CD14-positive monocyte (primary cell): Measurements from ENCODE around the gene RPTOR. TPM values are rescaled to one million over a fixed set of nuclear protein-coding genes. Genes with fewer than 3 reads are reported as not detected.
A peak's percentile ranks its signal among the peaks of the same experiment; 100 is the strongest.

Source experiments
- DNase-seq, 3 donors: peaks; one replicate each; pipeline ENCODE4 v3.0.0-alpha.2; 2011 to 2022
- H2AFZ ChIP-seq: 2 replicates; pipeline ENCODE4 v1.6.0; 2012; ENCODE audit warnings: mild to moderate bottlenecking, low read depth, low read length, inconsistent platforms; ENCODE audit not compliant: insufficient read depth, poor library complexity, severe bottlenecking
- H3K27ac ChIP-seq, 2 donors: 1 replicate in 1 of 2; 2 replicates in 1 of 2; pipeline ENCODE4 v1.5.1; 2012 to 2013; ENCODE audit warnings: low read length in 2 of 2, control low read depth in 1 of 2, inconsistent platforms in 1 of 2, low read depth in 1 of 2, mild to moderate bottlenecking in 1 of 2
- H3K27me3 ChIP-seq, 2 donors: one replicate each; pipeline versions ENCODE4 v1.6.0 to v1.6.1; 2011 to 2013; ENCODE audit warnings: low read length in 2 of 2; ENCODE audit not compliant: control insufficient read depth in 2 of 2, insufficient read depth in 2 of 2
- H3K36me3 ChIP-seq, 2 donors: replicated peaks in 1 of 2; 1 replicate in 1 of 2; 2 replicates in 1 of 2; pipeline versions ENCODE4 v1.5.1 to v1.6.1; 2012 to 2013; ENCODE audit warnings: low read length in 2 of 2, control low read depth in 1 of 2, inconsistent platforms in 1 of 2, mild to moderate bottlenecking in 1 of 2; ENCODE audit not compliant: insufficient read depth in 2 of 2, control insufficient read depth in 1 of 2
- H3K4me1 ChIP-seq, 2 donors: 1 replicate in 1 of 2; 2 replicates in 1 of 2; pipeline versions ENCODE4 v1.5.1 to v1.6.1; 2012 to 2013; ENCODE audit warnings: low read length in 2 of 2, control low read depth in 1 of 2, inconsistent platforms in 1 of 2, mild to moderate bottlenecking in 1 of 2, moderate library complexity in 1 of 2; ENCODE audit not compliant: insufficient read depth in 2 of 2, control insufficient read depth in 1 of 2
- H3K4me2 ChIP-seq: replicated peaks from 2 replicates; pipeline ENCODE3; 2012; ENCODE audit warnings: low read length, moderate library complexity, mild to moderate bottlenecking; ENCODE audit not compliant: poor library complexity, severe bottlenecking; ENCODE audit errors: extremely low read depth
- H3K4me3 ChIP-seq, 3 experiments: fragments of 200-600 bp in 1 of 3; sonication (generic) in 1 of 3; replicated peaks in 1 of 3; 1 replicate in 2 of 3; 2 replicates in 1 of 3; pipeline ENCODE4 v1.5.1; 2011 to 2013; ENCODE audit warnings: low read length in 3 of 3, mild to moderate bottlenecking in 3 of 3, control low read depth in 2 of 3, low read depth in 2 of 3, inconsistent platforms in 1 of 3, moderate library complexity in 1 of 3
- H3K79me2 ChIP-seq: 2 replicates; pipeline ENCODE4 v1.6.0; 2012; ENCODE audit warnings: mild to moderate bottlenecking, control low read depth, inconsistent platforms, low read length, moderate library complexity; ENCODE audit not compliant: insufficient read depth
- H3K9ac ChIP-seq: 2 replicates; pipeline ENCODE4 v1.6.0; 2017; ENCODE audit warnings: low read length, mild to moderate bottlenecking; ENCODE audit not compliant: insufficient read depth, poor library complexity, severe bottlenecking
- H3K9me3 ChIP-seq, 2 donors: replicated peaks in 1 of 2; 1 replicate in 1 of 2; 2 replicates in 1 of 2; pipeline versions ENCODE4 v1.5.1 to v1.6.1; 2012 to 2013; ENCODE audit warnings: low read length in 2 of 2, control low read depth in 1 of 2; ENCODE audit not compliant: control insufficient read depth in 1 of 2, insufficient read depth in 1 of 2
- H4K20me1 ChIP-seq: 2 replicates; pipeline ENCODE4 v1.6.0; 2012; ENCODE audit warnings: mild to moderate bottlenecking, low read length, control low read depth, moderate library complexity; ENCODE audit not compliant: insufficient read depth
- H3K27ac Mint-ChIP-seq, 7 donors: one replicate each; pipeline ENCODE4 v1.8.0; 2020; ENCODE audit warnings: mild to moderate bottlenecking in 7 of 7, mixed read lengths in 7 of 7, moderate library complexity in 6 of 7, inconsistent platforms in 2 of 7
- H3K27me3 Mint-ChIP-seq, 3 donors: one replicate each; pipeline ENCODE4 v1.8.0; 2021 to 2022; ENCODE audit warnings: low read depth in 3 of 3, mild to moderate bottlenecking in 3 of 3, mixed read lengths in 3 of 3, moderate library complexity in 3 of 3, inconsistent platforms in 1 of 3
- H3K36me3 Mint-ChIP-seq, 2 donors: one replicate each; pipeline ENCODE4 v1.8.0; 2020; ENCODE audit warnings: mixed read lengths in 2 of 2, inconsistent platforms in 1 of 2, mild to moderate bottlenecking in 1 of 2
- H3K4me1 Mint-ChIP-seq: one replicate; pipeline ENCODE4 v1.8.0; 2020; ENCODE audit warnings: mild to moderate bottlenecking, mixed read lengths
- H3K4me3 Mint-ChIP-seq, 2 donors: one replicate each; pipeline ENCODE4 v1.8.0; 2020; ENCODE audit warnings: mild to moderate bottlenecking in 2 of 2, mixed read lengths in 2 of 2, moderate library complexity in 1 of 2
- H3K9me3 Mint-ChIP-seq, 7 donors: one replicate each; pipeline ENCODE4 v1.8.0; 2020 to 2022; ENCODE audit warnings: mixed read lengths in 7 of 7, mild to moderate bottlenecking in 6 of 7, moderate library complexity in 6 of 7, inconsistent platforms in 2 of 7
- CTCF ChIP-seq: fragments of 200-600 bp; IDR thresholded peaks from one replicate; pipeline ENCODE4 v1.8.0; 2022; ENCODE audit warnings: antibody characterized with exemption, mild to moderate bottlenecking
- WGBS: methylation state at CpG from one replicate; pipeline ENCODE4 v1.1.5; 2013; ENCODE audit warnings: missing lambda C conversion rate; ENCODE audit not compliant: insufficient coverage; 5-methylcytosine and 5-hydroxymethylcytosine counted together
- intact Hi-C, 2 donors: fragments of 100-400 bp; cut with micrococcal nuclease; formaldehyde crosslinking; loops; one replicate each; pipeline versions ENCODE4 v1.15.0 to v1.15.1; 2023
- polyA plus RNA-seq, 3 donors: library from polyadenylated mRNA; depleted of rRNA in 1 of 3; unstranded in 2 of 3; stranded (reverse) in 1 of 3; fragments of 300-500 nt in 2 of 3; fragments of >200 nt in 1 of 3; fragmentation: Illumina TruSeq in 2 of 3; gene quantifications; 1 replicate in 2 of 3; 2 replicates in 1 of 3; pipeline ENCODE4 v1.2.3, GENCODE V29; 2012 to 2021

Gene RPTOR
- polyA plus RNA-seq, 3 donors = 1.1 to 8.7 (median 2.6) TPM

- Histone ChIP-seq H3K4me3 (no peak overlapping the region), H3K27ac (no peak overlapping the region), H3K4me2 (no peak overlapping the region), H3K36me3 (peaks cover 11 to 43% of the 10 kb centered on the region in 2 donors), H2AFZ (no peak overlapping the region), H3K79me2 (no peaks in the 10 kb centered on the region), H3K9me3 (no peaks in the 10 kb centered on the region), H3K4me1 (no peaks in the 10 kb centered on the region), H4K20me1 (no peaks in the 10 kb centered on the region), H3K9ac (no peak overlapping the region), H3K27me3 (no peaks in the 10 kb centered on the region)
- Mint-ChIP-seq H3K27ac (peak overlapping the region in 3 of 7 donors; percentile 3 to 65 (median 31)), H3K27me3 (peaks cover 0 to 3% (median 0%) of the 10 kb centered on the region in 3 donors), H3K4me3 (no peak overlapping the region), H3K9me3 (peaks cover 0 to 3% (median 0%) of the 10 kb centered on the region in 7 donors), H3K36me3 (peaks cover 41 to 46% of the 10 kb centered on the region in 2 donors), H3K4me1 (peaks cover 4% of the 10 kb centered on the region)
- DNase-seq = no peak
- intact Hi-C loops = no loop called here
- WGBS = 98% methylated on average over 17 of the region's 17 CpGs
- TF ChIP-seq CTCF = no peak
These were observed 302.3 kb downstream of the RPTOR start for GRCh38 chr17:80846932-80847331.

- no peak overlapping the region for H3K9ac ChIP-seq
- no peaks in the 10 kb centered on the region for H3K4me1 ChIP-seq
- H4K20me1 ChIP-seq = no peaks in the 10 kb centered on the region
- H3K36me3 Mint-ChIP-seq = peaks cover 44 to 48% of the 10 kb centered on the region in 2 donors
- H3K27ac ChIP-seq = no peak overlapping the region
- peak overlapping the region in 2 of 7 donors; percentile 4 to 43 for H3K27ac Mint-ChIP-seq
- peaks cover 0 to 3% (median 0%) of the 10 kb centered on the region in 3 donors for H3K27me3 Mint-ChIP-seq
- H3K27me3 ChIP-seq = no peaks in the 10 kb centered on the region
- no peak overlapping the region for H3K4me3 Mint-ChIP-seq
- TF ChIP-seq CTCF = no peak
- no peak for DNase-seq
- no peak overlapping the region for H3K4me2 ChIP-seq
- no peaks in the 10 kb centered on the region for H3K9me3 ChIP-seq
- no peak overlapping the region for H3K4me3 ChIP-seq
- no peak overlapping the region for H2AFZ ChIP-seq
- peaks cover 0 to 3% (median 0%) of the 10 kb centered on the region in 7 donors for H3K9me3 Mint-ChIP-seq
- WGBS = 91% methylated on average over 21 of the region's 28 CpGs
- intact Hi-C loops = no loop called here
- no peaks in the 10 kb centered on the region for H3K79me2 ChIP-seq
- peaks cover 11 to 43% of the 10 kb centered on the region in 2 donors for H3K36me3 ChIP-seq
- peaks cover 4% of the 10 kb centered on the region for H3K4me1 Mint-ChIP-seq
These were observed 303.0 kb downstream of the RPTOR start for GRCh38 chr17:80847496-80848230.
